ENCODE measurements around the gene AKT1.

Gene AKT1

DNA sequence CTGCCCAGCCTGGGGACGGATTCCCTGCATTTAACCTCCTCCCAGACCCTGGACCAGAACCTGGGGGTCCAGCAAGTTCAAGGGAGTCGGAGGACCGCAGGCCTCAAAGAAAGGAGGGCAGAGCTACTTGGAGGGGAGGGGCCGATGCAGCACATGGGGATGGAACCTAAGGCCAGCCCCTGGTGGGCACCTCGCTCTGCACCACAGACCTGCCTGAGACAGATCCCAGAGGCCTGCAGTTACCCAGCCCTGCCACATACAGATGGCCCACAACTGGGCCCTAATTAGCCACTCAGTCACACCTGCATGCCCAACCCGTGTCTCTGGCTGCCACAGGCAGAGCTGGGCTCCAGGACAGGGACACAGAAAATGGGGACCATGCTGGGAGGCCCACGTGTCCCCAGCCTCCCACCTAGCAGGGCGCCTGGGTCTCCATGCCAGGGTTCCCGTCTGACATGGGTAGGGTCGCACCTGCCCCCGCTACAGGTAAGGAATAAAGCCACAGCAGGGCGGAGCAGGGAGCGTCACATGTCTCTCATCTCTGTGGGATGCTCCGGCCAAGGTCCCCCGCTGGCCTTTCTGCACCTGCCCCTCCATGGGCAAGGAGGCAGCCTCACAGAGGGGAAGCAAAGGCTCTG, 16.7 kb downstream of the AKT1 start:
- Histone ChIP-seq H3K79me1 (ENCODE audit: low read depth, low read length) (peaks cover 10% of the 10 kb centered on the region), H3K36me3 (replicated peaks in 1 of 2; ENCODE audit: control insufficient read depth in 2 of 2, insufficient read depth in 2 of 2, low read length in 2 of 2) (peaks cover 22 to 50% of the 10 kb centered on the region in 2 donors)

GRCh38 chr14:104777808-104778249, 17.7 kb downstream of the AKT1 start:
- Histone ChIP-seq H2AK5ac (ENCODE audit: low read depth, low read length) (no peak overlapping the region), H3K14ac (ENCODE audit: low read length) (no peak overlapping the region), H3K27ac (replicated peaks; ENCODE audit: low read length) (no peak overlapping the region), H3K9ac (ENCODE audit: low read depth, low read length, poor library complexity) (peak overlapping the region; percentile 60), H3K4me3 (ENCODE audit: low read length in 2 of 2) (no peak overlapping the region), H3K36me3 (replicated peaks in 1 of 2; ENCODE audit: control insufficient read depth in 2 of 2, insufficient read depth in 2 of 2, low read length in 2 of 2) (peaks cover 28 to 57% of the 10 kb centered on the region in 2 donors), H2BK12ac (ENCODE audit: low read length) (no peak overlapping the region), H2BK15ac (ENCODE audit: low read length) (no peak overlapping the region), H3K4me2 (ENCODE audit: insufficient read depth, low read length, poor library complexity, severe bottlenecking) (no peak overlapping the region), H4K8ac (ENCODE audit: low read depth, low read length) (no peak overlapping the region), H3K27me3 (ENCODE audit: control insufficient read depth in 3 of 3, insufficient read depth in 3 of 3, low read depth in 1 of 3, low read length in 3 of 3) (no peaks in the 10 kb centered on the region), H3K18ac (ENCODE audit: low read length) (no peak overlapping the region), H4K91ac (ENCODE audit: low read depth, low read length, poor library complexity) (no peak overlapping the region), H3K4ac (ENCODE audit: low read length) (no peak overlapping the region), H3K4me1 (ENCODE audit: control insufficient read depth in 2 of 2, insufficient read depth in 1 of 2, low read depth in 1 of 2, low read length in 2 of 2) (peaks cover 0 to 24% of the 10 kb centered on the region in 2 donors), H2BK120ac (ENCODE audit: low read depth, low read length) (no peak overlapping the region), H3K9me3 (replicated peaks in 1 of 2; ENCODE audit: control insufficient read depth in 2 of 2, insufficient read depth in 1 of 2, low read depth in 1 of 2, low read length in 2 of 2) (peaks cover 0 to 2% of the 10 kb centered on the region in 2 donors), H2AFZ (ENCODE audit: low read length) (peak overlapping the region; percentile 18), H3K23ac (ENCODE audit: low read depth, low read length, poor library complexity) (peak overlapping the region; percentile 80), H2BK5ac (ENCODE audit: low read length) (peak overlapping the region; percentile 24), H3K79me1 (ENCODE audit: low read depth, low read length) (peaks cover 15% of the 10 kb centered on the region)
- DNase-seq (ENCODE audit: low spot score) = no peak
- no CpG with 5 or more reads among the region's 15 CpGs for WGBS, 2 donors (ENCODE audit: extremely low coverage in 2 of 2, insufficient read length in 2 of 2, insufficient replicate concordance in 1 of 2)

More for the DNA sequence above, 16.7 kb downstream of the AKT1 start:
- Histone ChIP-seq H2BK15ac (ENCODE audit: low read length) (no peak overlapping the region), H3K23ac (ENCODE audit: low read depth, low read length, poor library complexity) (peak overlapping the region; percentile 43), H4K8ac (ENCODE audit: low read depth, low read length) (no peak overlapping the region), H2AK5ac (ENCODE audit: low read depth, low read length) (no peak overlapping the region), H3K14ac (ENCODE audit: low read length) (no peak overlapping the region), H4K91ac (ENCODE audit: low read depth, low read length, poor library complexity) (no peak overlapping the region), H3K4ac (ENCODE audit: low read length) (no peak overlapping the region), H3K18ac (ENCODE audit: low read length) (no peak overlapping the region), H2AFZ (ENCODE audit: low read length) (no peak overlapping the region), H2BK120ac (ENCODE audit: low read depth, low read length) (no peak overlapping the region), H3K4me3 (ENCODE audit: low read length in 2 of 2) (no peak overlapping the region), H3K4me2 (ENCODE audit: insufficient read depth, low read length, poor library complexity, severe bottlenecking) (no peak overlapping the region), H2BK5ac (ENCODE audit: low read length) (no peak overlapping the region), H3K4me1 (ENCODE audit: control insufficient read depth in 2 of 2, insufficient read depth in 1 of 2, low read depth in 1 of 2, low read length in 2 of 2) (peaks cover 0 to 24% of the 10 kb centered on the region in 2 donors), H3K9ac (ENCODE audit: low read depth, low read length, poor library complexity) (no peak overlapping the region), H2BK12ac (ENCODE audit: low read length) (no peak overlapping the region), H3K9me3 (replicated peaks in 1 of 2; ENCODE audit: control insufficient read depth in 2 of 2, insufficient read depth in 1 of 2, low read depth in 1 of 2, low read length in 2 of 2) (peaks cover 0 to 2% of the 10 kb centered on the region in 2 donors), H3K27ac (replicated peaks; ENCODE audit: low read length) (no peak overlapping the region), H3K27me3 (ENCODE audit: control insufficient read depth in 3 of 3, insufficient read depth in 3 of 3, low read depth in 1 of 3, low read length in 3 of 3) (no peaks in the 10 kb centered on the region)
- no peak for DNase-seq (ENCODE audit: low spot score)
- no CpG with 5 or more reads among the region's 15 CpGs for WGBS, 2 donors (ENCODE audit: extremely low coverage in 2 of 2, insufficient read length in 2 of 2, insufficient replicate concordance in 1 of 2)

- H3K27ac ChIP-seq (replicated peaks; ENCODE audit: low read length) = no peak overlapping the region
- no peak overlapping the region for H2BK15ac ChIP-seq (ENCODE audit: low read length)
- H3K27me3 ChIP-seq (ENCODE audit: control insufficient read depth in 3 of 3, insufficient read depth in 3 of 3, low read depth in 1 of 3, low read length in 3 of 3) = no peaks in the 10 kb centered on the region
- no peak overlapping the region for H3K14ac ChIP-seq (ENCODE audit: low read length)
- no peak overlapping the region for H2BK5ac ChIP-seq (ENCODE audit: low read length)
- peak overlapping the region in 1 of 2 donors; percentile 7 for H3K4me3 ChIP-seq (ENCODE audit: low read length in 2 of 2)
- no peak overlapping the region for H4K8ac ChIP-seq (ENCODE audit: low read depth, low read length)
- H2BK120ac ChIP-seq (ENCODE audit: low read depth, low read length) = no peak overlapping the region
- H3K18ac ChIP-seq (ENCODE audit: low read length) = peak overlapping the region; percentile 48
- no CpG with 5 or more reads among the region's 16 CpGs for WGBS, 2 donors (ENCODE audit: extremely low coverage in 2 of 2, insufficient read length in 2 of 2, insufficient replicate concordance in 1 of 2)
- H3K4ac ChIP-seq (ENCODE audit: low read length) = no peak overlapping the region
- H3K79me1 ChIP-seq (ENCODE audit: low read depth, low read length) = peaks cover 15% of the 10 kb centered on the region
- H2AFZ ChIP-seq (ENCODE audit: low read length) = peak overlapping the region; percentile 18
- no peak overlapping the region for H2AK5ac ChIP-seq (ENCODE audit: low read depth, low read length)
- no peak overlapping the region for H3K4me2 ChIP-seq (ENCODE audit: insufficient read depth, low read length, poor library complexity, severe bottlenecking)
- H3K4me1 ChIP-seq (ENCODE audit: control insufficient read depth in 2 of 2, insufficient read depth in 1 of 2, low read depth in 1 of 2, low read length in 2 of 2) = peaks cover 0 to 24% of the 10 kb centered on the region in 2 donors
- H3K36me3 ChIP-seq (replicated peaks in 1 of 2; ENCODE audit: control insufficient read depth in 2 of 2, insufficient read depth in 2 of 2, low read length in 2 of 2) = peaks cover 30 to 60% of the 10 kb centered on the region in 2 donors
- DNase-seq (ENCODE audit: low spot score) = no peak
- peak overlapping the region; percentile 80 for H3K23ac ChIP-seq (ENCODE audit: low read depth, low read length, poor library complexity)
- H4K91ac ChIP-seq (ENCODE audit: low read depth, low read length, poor library complexity) = no peak overlapping the region
- peak overlapping the region; percentile 41 for H2BK12ac ChIP-seq (ENCODE audit: low read length)
- peak overlapping the region; percentile 60 for H3K9ac ChIP-seq (ENCODE audit: low read depth, low read length, poor library complexity)
- peaks cover 0 to 2% of the 10 kb centered on the region in 2 donors for H3K9me3 ChIP-seq (replicated peaks in 1 of 2; ENCODE audit: control insufficient read depth in 2 of 2, insufficient read depth in 1 of 2, low read depth in 1 of 2, low read length in 2 of 2)
Observed at GRCh38 chr14:104776961-104777807, 18.4 kb downstream of the AKT1 start.

GRCh38 chr14:104776481-104776880, 19.1 kb downstream of the AKT1 start:
- H2BK5ac ChIP-seq (ENCODE audit: low read length) = no peak overlapping the region
- H3K79me1 ChIP-seq (ENCODE audit: low read depth, low read length) = peaks cover 11% of the 10 kb centered on the region
- H3K9ac ChIP-seq (ENCODE audit: low read depth, low read length, poor library complexity) = peak overlapping the region; percentile 44
- no peak overlapping the region for H4K91ac ChIP-seq (ENCODE audit: low read depth, low read length, poor library complexity)
- H3K27ac ChIP-seq (replicated peaks; ENCODE audit: low read length) = no peak overlapping the region
- H3K4me1 ChIP-seq (ENCODE audit: control insufficient read depth in 2 of 2, insufficient read depth in 1 of 2, low read depth in 1 of 2, low read length in 2 of 2) = peaks cover 0 to 24% of the 10 kb centered on the region in 2 donors
- no peak for DNase-seq (ENCODE audit: low spot score)
- peaks cover 4 to 7% of the 10 kb centered on the region in 2 donors for H3K9me3 ChIP-seq (replicated peaks in 1 of 2; ENCODE audit: control insufficient read depth in 2 of 2, insufficient read depth in 1 of 2, low read depth in 1 of 2, low read length in 2 of 2)
- peak overlapping the region in 1 of 2 donors; percentile 14 for H3K4me3 ChIP-seq (ENCODE audit: low read length in 2 of 2)
- H2AK5ac ChIP-seq (ENCODE audit: low read depth, low read length) = no peak overlapping the region
- no peak overlapping the region for H4K8ac ChIP-seq (ENCODE audit: low read depth, low read length)
- peaks cover 37 to 67% of the 10 kb centered on the region in 2 donors for H3K36me3 ChIP-seq (replicated peaks in 1 of 2; ENCODE audit: control insufficient read depth in 2 of 2, insufficient read depth in 2 of 2, low read length in 2 of 2)
- peak overlapping the region; percentile 65 for H3K23ac ChIP-seq (ENCODE audit: low read depth, low read length, poor library complexity)
- H3K27me3 ChIP-seq (ENCODE audit: control insufficient read depth in 3 of 3, insufficient read depth in 3 of 3, low read depth in 1 of 3, low read length in 3 of 3) = no peaks in the 10 kb centered on the region
- H2AFZ ChIP-seq (ENCODE audit: low read length) = no peak overlapping the region
- no peak overlapping the region for H2BK15ac ChIP-seq (ENCODE audit: low read length)
- no CpG with 5 or more reads among the region's 15 CpGs for WGBS, 2 donors (ENCODE audit: extremely low coverage in 2 of 2, insufficient read length in 2 of 2, insufficient replicate concordance in 1 of 2)
- H3K4ac ChIP-seq (ENCODE audit: low read length) = no peak overlapping the region
- H3K18ac ChIP-seq (ENCODE audit: low read length) = no peak overlapping the region
- H3K14ac ChIP-seq (ENCODE audit: low read length) = no peak overlapping the region
- no peak overlapping the region for H2BK12ac ChIP-seq (ENCODE audit: low read length)
- no peak overlapping the region for H3K4me2 ChIP-seq (ENCODE audit: insufficient read depth, low read length, poor library complexity, severe bottlenecking)
- no peak overlapping the region for H2BK120ac ChIP-seq (ENCODE audit: low read depth, low read length)

Data from neuronal stem cell (in vitro differentiated cells).